Measurements from ENCODE around the gene PLAAT4. TPM values are rescaled to one million over a fixed set of nuclear protein-coding genes. Genes with fewer than 3 reads are reported as not detected.

PLAAT4 gene
- total and polyA plus RNA-seq, 2 donors (not counting 3 experiments of a cell fraction or from before 2014, with no cell fraction given), result 0.95 to 1.7 TPM

DNA sequence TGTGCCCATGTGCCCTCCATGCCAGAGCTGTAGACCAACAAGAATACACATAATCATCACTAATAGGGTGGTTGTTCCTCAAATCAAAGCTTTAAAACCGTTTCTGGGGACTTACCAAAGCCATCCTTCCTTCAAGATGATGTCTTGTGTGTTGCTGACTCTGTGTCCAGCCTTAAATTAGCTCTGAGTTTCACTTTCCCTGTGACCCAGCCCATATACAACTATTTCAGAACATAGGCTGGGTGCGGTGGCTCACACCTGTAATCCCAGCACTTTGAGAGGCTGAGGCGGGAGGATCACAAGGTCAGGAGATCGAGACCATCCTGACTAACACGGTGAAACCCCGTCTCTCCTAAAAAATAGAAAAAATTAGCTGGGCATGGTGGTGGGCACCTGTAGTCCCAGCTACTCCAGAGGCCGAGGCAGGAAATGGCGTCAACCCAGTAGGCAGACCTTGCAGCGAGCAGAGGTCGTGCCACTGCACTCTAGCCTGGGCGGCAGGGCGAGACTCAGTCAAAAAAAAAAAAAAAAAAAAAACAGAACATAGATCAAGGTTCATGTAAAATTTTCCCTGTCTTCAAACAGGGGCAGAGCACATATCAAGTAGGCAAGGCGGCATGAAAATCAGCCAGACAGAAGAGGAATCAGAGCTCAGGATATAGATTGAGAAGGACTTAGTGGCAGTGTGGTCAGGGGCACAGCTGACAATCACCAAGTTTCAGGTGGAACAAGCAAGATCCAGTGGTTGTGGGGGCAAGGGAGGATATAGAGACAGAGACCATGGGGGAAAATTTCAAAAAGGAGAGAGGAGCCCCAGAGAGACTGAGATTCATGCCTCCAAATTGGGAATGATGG lies 26.8 kb downstream of the PLAAT4 start, which contains the start of gene PLAAT2:
Gene PLAAT2 (minus strand): TSS at position 179 of the 855 bp plus-strand sequence. CDS start 55 bp downstream, at position 124.
- Histone ChIP-seq H3K27me3 (ENCODE audit: control insufficient read depth in 2 of 2, insufficient read depth in 2 of 2, low read length in 2 of 2) (peaks cover 0 to 11% of the 10 kb centered on the region in 2 experiments), H3K27ac (ENCODE audit: insufficient read depth, low read depth, low read length) (no peak within 1 kb of the TSS), H3K4me1 (ENCODE audit: control insufficient read depth, extremely low read depth, insufficient read depth, low read length) (peaks cover 3% of the 10 kb centered on the region), H3K4me3 (replicated peaks in 1 of 3; ENCODE audit: insufficient read depth in 1 of 3, low read depth in 1 of 3, low read length in 3 of 3) (no peak within 1 kb of the TSS), H3K9me1 (replicated peaks; ENCODE audit: control insufficient read depth, extremely low read depth, insufficient read depth, low read length) (no peaks in the 10 kb centered on the region), H3K9me3 (replicated peaks; ENCODE audit: control insufficient read depth, insufficient read depth, low read length) (no peaks in the 10 kb centered on the region), H4K20me1 (replicated peaks; ENCODE audit: control insufficient read depth, extremely low read depth, insufficient read depth, low read length) (no peaks in the 10 kb centered on the region), H3K36me3 (ENCODE audit: control insufficient read depth in 2 of 2, extremely low read depth in 1 of 2, insufficient read depth in 2 of 2, low read length in 2 of 2) (no peaks in the 10 kb centered on the region), H3K9ac (replicated peaks; ENCODE audit: extremely low read depth, insufficient read depth, low read length) (no peak within 1 kb of the TSS), H3K79me2 (ENCODE audit: control insufficient read depth, insufficient read depth, low read length) (no peaks in the 10 kb centered on the region), H3K4me2 (ENCODE audit: insufficient read depth, low read length) (no peak within 1 kb of the TSS), H2AFZ (ENCODE audit: low read depth, low read length) (no peak within 1 kb of the TSS)
- FAIRE-seq, result no peak
- dilution Hi-C loops (cut with MboI; ENCODE audit: extremely low pct_ligation_motif_present, low sequenced_read_pairs) (no loop called here), intact Hi-C loops (cut with micrococcal nuclease) (no loop called here)
- ChIA-PET CTCF (interaction anchor here (1.0 kb wide), 1 partner anchor 72 kb away, joined by 5 read pairs; no protein-coding TSS in a partner anchor), POLR2A (no interaction called here)
- no TSS peak for BruUV-seq (replicated peaks)
- no peak for DNase-seq (ENCODE audit: low read depth, low spot score)
- TF ChIP-seq EZH2 (IDR thresholded peaks at IDR 0.05; ENCODE audit: borderline replicate concordance, low read depth, low read length, severe bottlenecking), result no peak
- TF ChIP-seq FOS (IDR thresholded peaks at IDR 0.05; ENCODE audit: borderline replicate concordance, insufficient read depth, low read length), result no peak
- TF ChIP-seq GATA2 (IDR thresholded peaks at IDR 0.05; ENCODE audit: insufficient read depth, insufficient read length, low read depth, low read length), result no peak
- no peak for TF ChIP-seq JUN (IDR thresholded peaks at IDR 0.05; ENCODE audit: borderline replicate concordance, insufficient read depth, insufficient read length, low read depth)
- no peak for TF ChIP-seq POLR2AphosphoS5 (IDR thresholded peaks at IDR 0.05; ENCODE audit: insufficient read depth, low read depth, low read length)
- no peak for TF ChIP-seq CTCF (IDR thresholded peaks at IDR 0.05; ENCODE audit: extremely low read depth in 1 of 2, insufficient read depth in 1 of 2, low read depth in 1 of 2, low read length in 2 of 2)
- TF ChIP-seq POLR2A (IDR thresholded peaks at IDR 0.05; ENCODE audit: low read depth, low read length), result no peak
- no peak for TF ChIP-seq MYC (IDR thresholded peaks at IDR 0.05; ENCODE audit: low read depth, low read length)
- TF ChIP-seq, protein P1, sequence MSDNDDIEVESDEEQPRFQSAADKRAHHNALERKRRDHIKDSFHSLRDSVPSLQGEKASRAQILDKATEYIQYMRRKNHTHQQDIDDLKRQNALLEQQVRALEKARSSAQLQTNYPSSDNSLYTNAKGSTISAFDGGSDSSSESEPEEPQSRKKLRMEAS (IDR thresholded peaks at IDR 0.05; ENCODE audit: insufficient read depth, insufficient read length), result no peak
